Prostate gland (tissue), 2 donors: ENCODE results near the gene NT5C3B. TPM values are rescaled to one million over a fixed set of nuclear protein-coding genes. Genes with fewer than 3 reads are reported as not detected.

ENCODE experiments used
- DNase-seq: peaks from one replicate; pipeline ENCODE4 v3.0.0-alpha.2; 2019; ENCODE audit warnings: low spot score
- H3K27ac ChIP-seq, 2 donors: fragments of 200-600 bp; sonication (generic); 2 replicates each; pipeline ENCODE4 v1.5.1; 2017 to 2019
- H3K27me3 ChIP-seq: fragments of 200-600 bp; sonication (generic); replicated peaks from 2 replicates; pipeline ENCODE4 v1.5.1; 2019; ENCODE audit not compliant: insufficient read depth
- H3K36me3 ChIP-seq, 2 donors: fragments of 200-600 bp; sonication (generic); 1 replicate in 1 of 2; 2 replicates in 1 of 2; pipeline versions ENCODE4 v1.5.1 to v1.8.1; 2017 to 2019
- H3K4me1 ChIP-seq: fragments of 200-600 bp; sonication (generic); replicated peaks from 2 replicates; pipeline ENCODE4 v1.5.1; 2019
- H3K4me3 ChIP-seq, 2 donors: fragments of 200-600 bp; sonication (generic); 2 replicates each; pipeline ENCODE4 v1.5.1; 2017 to 2019
- H3K9me3 ChIP-seq: fragments of 200-600 bp; sonication (generic); 2 replicates; pipeline ENCODE4 v1.5.1; 2017
- CTCF ChIP-seq, 4 experiments: fragments of 200-600 bp in 2 of 4; fragments of 450-650 bp in 2 of 4; sonication (generic) in 2 of 4; IDR thresholded peaks; 1 replicate in 3 of 4; 2 replicates in 1 of 4; pipeline ENCODE4 v1.5.1; 2016 to 2019; ENCODE audit warnings: antibody characterized with exemption in 4 of 4, mild to moderate bottlenecking in 2 of 4, moderate library complexity in 2 of 4
- POLR2A ChIP-seq: fragments of 450-650 bp; IDR thresholded peaks from one replicate; pipeline ENCODE4 v1.6.1; 2016; ENCODE audit warnings: antibody characterized with exemption, mild to moderate bottlenecking
- POLR2AphosphoS5 ChIP-seq: sonication (generic); formaldehyde crosslinking; IDR thresholded peaks from one replicate; pipeline ENCODE4 v1.6.1; 2017; ENCODE audit warnings: antibody characterized with exemption
- WGBS: methylation state at CpG from one replicate; pipeline ENCODE4 v1.1.5; 2018; 5-methylcytosine and 5-hydroxymethylcytosine counted together
- intact Hi-C: fragments of 100-400 bp; cut with DNase I; formaldehyde crosslinking; loops from one replicate; pipeline ENCODE4 v1.14.2; 2022
- total RNA-seq, 2 donors: library from RNA; depleted of rRNA; stranded (reverse); fragments of >200 nt; gene quantifications; one replicate each; pipeline ENCODE4 v1.1.0, GENCODE V29; 2016

The NT5C3B gene
- total RNA-seq, 2 donors from 2014 or later: 53.9 to 67.2 TPM

DNA sequence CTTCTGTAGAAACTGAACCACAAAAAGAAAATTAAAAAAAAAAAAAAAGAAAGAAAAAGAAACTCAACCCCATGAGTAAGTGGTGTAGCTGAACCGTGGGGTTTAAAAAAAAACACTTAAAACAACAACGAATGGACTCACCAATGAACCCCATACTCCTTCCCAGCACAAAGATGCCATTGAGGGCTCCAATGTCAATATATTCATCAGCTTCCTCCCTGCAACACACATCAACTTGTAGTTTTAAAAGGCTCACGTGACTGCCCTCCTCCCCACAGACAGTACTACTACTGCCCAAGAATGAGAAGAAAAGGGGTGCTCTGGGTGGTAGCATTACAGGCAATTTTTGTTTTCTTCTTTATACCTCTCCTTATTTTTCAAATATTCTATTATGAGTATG, 32.5 kb upstream of the NT5C3B start:
- WGBS: 60% methylated on average over 3 of the region's 3 CpGs

DNA sequence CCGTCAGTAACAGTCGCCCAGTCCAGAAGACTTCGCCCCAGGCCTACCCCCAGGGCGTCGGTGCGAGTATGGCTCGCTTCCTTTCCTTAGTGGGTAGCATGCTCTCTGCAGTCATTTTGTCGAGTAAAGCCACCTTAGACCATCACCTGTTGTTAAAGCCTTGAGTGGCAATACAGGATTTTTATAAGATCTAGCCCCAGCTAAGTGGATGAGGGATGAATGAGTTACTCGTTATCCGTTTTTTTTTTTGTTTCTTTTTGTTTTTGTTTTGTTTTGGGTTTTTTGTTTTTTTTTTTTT, 29.5 kb upstream of the NT5C3B start:
- Histone ChIP-seq H3K27ac (peak overlapping the region; percentile 83 to 90), H3K9me3 (no peaks in the 10 kb centered on the region), H3K36me3 (no peaks in the 10 kb centered on the region), H3K27me3 (no peaks in the 10 kb centered on the region), H3K4me1 (peaks cover 14% of the 10 kb centered on the region), H3K4me3 (peak overlapping the region; percentile 83 to 99)
- no peak for DNase-seq
- WGBS: 2% methylated on average over 10 of the region's 10 CpGs
- intact Hi-C loops: no loop called here
- TF ChIP-seq CTCF (IDR thresholded peaks at IDR 0.05) (no peak), POLR2A (no peak), POLR2AphosphoS5 (no peak)

More for the DNA sequence above, 32.5 kb upstream of the NT5C3B start:
- no peaks in the 10 kb centered on the region for H3K27me3 ChIP-seq
- DNase-seq: no peak
- peaks cover 4 to 6% of the 10 kb centered on the region in 2 donors for H3K36me3 ChIP-seq
- TF ChIP-seq POLR2AphosphoS5 (no peak), CTCF (IDR thresholded peaks at IDR 0.05) (no peak), POLR2A (no peak)
- H3K27ac ChIP-seq: peak overlapping the region in 1 of 2 donors; percentile 61
- peaks cover 15% of the 10 kb centered on the region for H3K4me1 ChIP-seq
- no peaks in the 10 kb centered on the region for H3K9me3 ChIP-seq
- intact Hi-C loops: no loop called here
- no peak overlapping the region for H3K4me3 ChIP-seq

GRCh38 chr17:41864836-41865595, 29.0 kb upstream of the NT5C3B start, which contains the start of gene KLHL11:
Gene KLHL11, minus strand, starts transcription at chr17:41865423. Its CDS starts 53 bp downstream, at chr17:41865370.
- peak; percentile 89 for DNase-seq
- peak in 2 of 4 experiments; percentile 16 to 33 for TF ChIP-seq CTCF (IDR thresholded peaks at IDR 0.05)
- peak; percentile 87 for TF ChIP-seq POLR2A
- peak; percentile 78 for TF ChIP-seq POLR2AphosphoS5
- intact Hi-C loops: no loop called here
- peak within 1 kb of the TSS; percentile 83 to 90 for H3K27ac ChIP-seq
- WGBS: under 1% methylated on average over 30 of the region's 90 CpGs
- peaks cover 9% of the 10 kb centered on the region for H3K4me1 ChIP-seq
- H3K4me3 ChIP-seq: peak within 1 kb of the TSS; percentile 83 to 99
- no peaks in the 10 kb centered on the region for H3K27me3 ChIP-seq
- no peaks in the 10 kb centered on the region for H3K9me3 ChIP-seq
- no peaks in the 10 kb centered on the region for H3K36me3 ChIP-seq

- Histone ChIP-seq H3K36me3 (no peaks in the 10 kb centered on the region), H3K4me1 (peaks cover 6% of the 10 kb centered on the region), H3K27ac (peak overlapping the region; percentile 83 to 90), H3K9me3 (no peaks in the 10 kb centered on the region), H3K4me3 (peak overlapping the region; percentile 83 to 99), H3K27me3 (no peaks in the 10 kb centered on the region)
- TF ChIP-seq POLR2A (no peak), POLR2AphosphoS5 (no peak), CTCF (IDR thresholded peaks at IDR 0.05) (no peak)
- intact Hi-C loops: no loop called here
- under 1% methylated on average over 25 of the region's 25 CpGs for WGBS
- no peak for DNase-seq
Observed at GRCh38 chr17:41864498-41864835, 28.4 kb upstream of the NT5C3B start.
